Measurements from ENCODE around the gene LHPP.

The LHPP gene

GRCh38 chr10:124447751-124448466 lies 13.7 kb upstream of the LHPP start:
- no peak for DNase-seq (ENCODE audit: low spot score)

- no peak for DNase-seq (ENCODE audit: low spot score)
Measured at GRCh38 chr10:124448696-124449169, 12.9 kb upstream of the LHPP start.

- no peak for DNase-seq (ENCODE audit: low spot score)
Measured at GRCh38 chr10:124449170-124450011, 12.2 kb upstream of the LHPP start.

- DNase-seq (ENCODE audit: low spot score) = no peak
Measured at GRCh38 chr10:124450012-124450782, 11.4 kb upstream of the LHPP start, which contains the start of gene NKX1-2. NKX1-2 (minus strand) TSS chr10:124450035; CDS start chr10:124449943, 92 bp downstream.

GRCh38 chr10:124450783-124451057 lies 10.9 kb upstream of the LHPP start:
- no peak for DNase-seq (ENCODE audit: low spot score)

GRCh38 chr10:124451276-124451675 lies 10.3 kb upstream of the LHPP start:
- DNase-seq (ENCODE audit: low spot score) = no peak

- no peak for DNase-seq (ENCODE audit: low spot score)
Measured at GRCh38 chr10:124453960-124454610, 7.5 kb upstream of the LHPP start.

GRCh38 chr10:124455441-124455840 lies 6.2 kb upstream of the LHPP start:
- DNase-seq (ENCODE audit: low spot score) = no peak

GRCh38 chr10:124458473-124458872 lies 3.1 kb upstream of the LHPP start:
- DNase-seq (ENCODE audit: low spot score) = no peak

- DNase-seq (ENCODE audit: low spot score) = no peak
Measured at GRCh38 chr10:124458889-124459288, 2.7 kb upstream of the LHPP start.

GRCh38 chr10:124459395-124459794 lies 2.2 kb upstream of the LHPP start:
- no peak for DNase-seq (ENCODE audit: low spot score)

- DNase-seq (ENCODE audit: low spot score) = no peak
Measured at GRCh38 chr10:124460144-124460543, 1.5 kb upstream of the LHPP start.

- DNase-seq (ENCODE audit: low spot score) = no peak
Measured at GRCh38 chr10:124462348-124462695, 699 bp downstream of the LHPP start.

- DNase-seq (ENCODE audit: low spot score) = no peak
Measured at GRCh38 chr10:124464028-124464965, 2.7 kb downstream of the LHPP start.

- no peak for DNase-seq (ENCODE audit: low spot score)
Measured at GRCh38 chr10:124465003-124465776, 3.6 kb downstream of the LHPP start.

GRCh38 chr10:124465777-124466488 lies 4.3 kb downstream of the LHPP start:
- no peak for DNase-seq (ENCODE audit: low spot score)

- DNase-seq (ENCODE audit: low spot score) = no peak
Measured at GRCh38 chr10:124467165-124467564, 5.5 kb downstream of the LHPP start.

GRCh38 chr10:124468624-124469023 lies 7.0 kb downstream of the LHPP start:
- DNase-seq (ENCODE audit: low spot score) = no peak

- no peak for DNase-seq (ENCODE audit: low spot score)
Measured at GRCh38 chr10:124469956-124470484, 8.4 kb downstream of the LHPP start.
